IMR-90 (cell line): Measurements from ENCODE around the gene TERC. TPM values are rescaled to one million over a fixed set of nuclear protein-coding genes. Genes with fewer than 3 reads are reported as not detected.

Experiments used
- ATAC-seq: fragments of 200-7000 bp; cut with Tn5 transposase; 2 replicates; pipeline ENCODE4 v1.9.1; 2020; ENCODE audit warnings: low read depth, mild to moderate bottlenecking, moderate library complexity
- BruUV-seq: library from RNA; stranded (reverse); fragments of 400-500 nt; replicated peaks from 2 replicates; lab custom pipeline; 2021; lab: Mats Ljungman, UMichigan
- CTCF ChIA-PET: fragments of 300-600 bp; formaldehyde crosslinking; extraction: SDS; loops from one replicate; lab custom pipeline; 2021; ENCODE audit warnings: antibody characterized with exemption; lab: Yijun Ruan, JAX
- POLR2A ChIA-PET: fragments of 300-600 bp; sonication (Branson Sonifier 250); formaldehyde crosslinking; loops from one replicate; lab custom pipeline; 2022; ENCODE audit warnings: antibody characterized with exemption; ENCODE audit not compliant: unreplicated experiment; lab: Charles Lee
- DNase-seq: peaks from one replicate; pipeline ENCODE4 v3.0.0; 2013
- H2AFZ ChIP-seq: replicated peaks from 2 replicates; pipeline ENCODE3; 2013; ENCODE audit warnings: low read length, mild to moderate bottlenecking; ENCODE audit not compliant: poor library complexity
- H2AK5ac ChIP-seq: 2 replicates; pipeline ENCODE4 v1.6.1; 2013; ENCODE audit warnings: low read depth, low read length, inconsistent platforms
- H2AK9ac ChIP-seq: replicated peaks from 2 replicates; pipeline ENCODE3; 2013; ENCODE audit warnings: mild to moderate bottlenecking, low read depth, low read length, moderate library complexity; ENCODE audit not compliant: poor library complexity
- H2BK120ac ChIP-seq: 2 replicates; pipeline ENCODE4 v1.6.1; 2013; ENCODE audit warnings: low read depth, low read length, inconsistent platforms
- H2BK15ac ChIP-seq: 3 replicates; pipeline ENCODE4 v1.6.1; 2013; ENCODE audit warnings: low read depth, low read length, inconsistent platforms
- H2BK20ac ChIP-seq: 2 replicates; pipeline ENCODE4 v1.6.1; 2013; ENCODE audit warnings: low read depth, mild to moderate bottlenecking, inconsistent platforms, low read length, moderate library complexity
- H2BK5ac ChIP-seq: 2 replicates; pipeline ENCODE4 v1.6.1; 2013; ENCODE audit warnings: mild to moderate bottlenecking, low read depth, low read length, inconsistent platforms; ENCODE audit not compliant: poor library complexity, severe bottlenecking
- H3K14ac ChIP-seq: replicated peaks from 2 replicates; pipeline ENCODE4 v1.6.1; 2013; ENCODE audit warnings: low read depth, low read length, inconsistent platforms
- H3K18ac ChIP-seq: 2 replicates; pipeline ENCODE4 v1.6.1; 2013; ENCODE audit warnings: low read depth, low read length, control low read depth
- H3K23ac ChIP-seq: 2 replicates; pipeline ENCODE4 v1.6.1; 2013; ENCODE audit warnings: low read depth, low read length, inconsistent platforms
- H3K27ac ChIP-seq: 2 replicates; pipeline ENCODE4 v1.5.1; 2013; ENCODE audit warnings: mild to moderate bottlenecking, control low read depth, low read length; ENCODE audit not compliant: insufficient read depth
- H3K27me3 ChIP-seq: 2 replicates; pipeline ENCODE4 v1.6.1; 2013; ENCODE audit warnings: low read length; ENCODE audit not compliant: control insufficient read depth, insufficient read depth
- H3K36me3 ChIP-seq: 2 replicates; pipeline ENCODE4 v1.6.1; 2013; ENCODE audit warnings: low read length, mixed read lengths; ENCODE audit not compliant: control insufficient read depth, insufficient read depth
- H3K4ac ChIP-seq: 2 replicates; pipeline ENCODE4 v1.6.1; 2013; ENCODE audit warnings: low read depth, low read length, inconsistent platforms
- H3K4me1 ChIP-seq: 2 replicates; pipeline ENCODE4 v1.6.1; 2013; ENCODE audit warnings: low read length, mixed read lengths; ENCODE audit not compliant: control insufficient read depth, insufficient read depth
- H3K4me2 ChIP-seq: 2 replicates; pipeline ENCODE4 v1.6.1; 2013; ENCODE audit warnings: low read depth, mild to moderate bottlenecking, control low read depth, low read length, moderate library complexity
- H3K4me3 ChIP-seq: 2 replicates; pipeline ENCODE4 v1.5.1; 2013; ENCODE audit warnings: low read depth, mild to moderate bottlenecking, control low read depth, low read length, moderate library complexity; ENCODE audit not compliant: insufficient read depth
- H3K56ac ChIP-seq: 2 replicates; pipeline ENCODE4 v1.6.1; 2013; ENCODE audit warnings: low read length, inconsistent platforms; ENCODE audit not compliant: insufficient read depth; ENCODE audit errors: extremely low read depth
- H3K79me1 ChIP-seq, 2 experiments: 2 replicates each; pipeline ENCODE4 v1.6.1; 2013; ENCODE audit warnings: low read length in 2 of 2, inconsistent platforms in 1 of 2, low read depth in 1 of 2
- H3K9ac ChIP-seq: 2 replicates; pipeline ENCODE4 v1.6.1; 2013; ENCODE audit warnings: low read depth, low read length, control low read depth
- H3K9me1 ChIP-seq: 2 replicates; pipeline ENCODE4 v1.6.1; 2013; ENCODE audit warnings: low read length, inconsistent platforms; ENCODE audit not compliant: insufficient read depth
- H3K9me3 ChIP-seq: 2 replicates; pipeline ENCODE4 v1.6.1; 2013; ENCODE audit warnings: low read length; ENCODE audit not compliant: control insufficient read depth, insufficient read depth
- H4K20me1 ChIP-seq: 2 replicates; pipeline ENCODE4 v1.6.1; 2013; ENCODE audit warnings: low read length, inconsistent platforms; ENCODE audit not compliant: insufficient read depth
- H4K5ac ChIP-seq: 2 replicates; pipeline ENCODE4 v1.6.1; 2013; ENCODE audit warnings: mild to moderate bottlenecking, low read depth, low read length, control low read depth
- H4K8ac ChIP-seq, 2 experiments: 2 replicates each; pipeline ENCODE4 v1.6.1; 2013; ENCODE audit warnings: low read depth in 2 of 2, low read length in 2 of 2, control low read depth in 1 of 2, inconsistent platforms in 1 of 2
- H4K91ac ChIP-seq: 2 replicates; pipeline ENCODE4 v1.6.1; 2013; ENCODE audit warnings: low read depth, low read length, inconsistent platforms; ENCODE audit not compliant: insufficient read depth
- CHD1 ChIP-seq: IDR thresholded peaks from 2 replicates; pipeline ENCODE4 v1.6.1; 2012; ENCODE audit warnings: low read depth, low read length, improper control_type of control experiment
- CTCF ChIP-seq: conservative IDR thresholded peaks from 2 replicates; pipeline ENCODE4 v1.5.1; 2012; ENCODE audit warnings: mild to moderate bottlenecking, low read depth, low read length, improper control_type of control experiment
- ELK1 ChIP-seq: fragments of 150-350 bp; IDR thresholded peaks from 2 replicates; pipeline ENCODE4 v1.6.1; 2016; ENCODE audit warnings: low read depth, mild to moderate bottlenecking, low read length, moderate library complexity, borderline replicate concordance
- MAFK ChIP-seq: IDR thresholded peaks from 2 replicates; pipeline ENCODE4 v1.6.1; 2012; ENCODE audit warnings: low read depth, low read length, improper control_type of control experiment
- MAZ ChIP-seq: IDR thresholded peaks from 2 replicates; pipeline ENCODE4 v1.6.1; 2012; ENCODE audit warnings: low read depth, mild to moderate bottlenecking, low read length, improper control_type of control experiment, moderate library complexity, borderline replicate concordance
- MXI1 ChIP-seq: IDR thresholded peaks from 2 replicates; pipeline ENCODE4 v1.6.1; 2012; ENCODE audit warnings: low read depth, mild to moderate bottlenecking, low read length, moderate library complexity, borderline replicate concordance
- NFE2L2 ChIP-seq: fragments of 150-350 bp; IDR thresholded peaks from 2 replicates; pipeline ENCODE4 v1.6.1; 2016; ENCODE audit warnings: low read depth, mild to moderate bottlenecking, low read length
- POLR2A ChIP-seq: IDR thresholded peaks from 2 replicates; pipeline ENCODE4 v1.6.1; 2012; ENCODE audit warnings: mild to moderate bottlenecking, low read depth, low read length
- RAD21 ChIP-seq: IDR thresholded peaks from 2 replicates; pipeline ENCODE4 v1.6.1; 2012; ENCODE audit warnings: low read length, improper control_type of control experiment
- RCOR1 ChIP-seq: IDR thresholded peaks from 2 replicates; pipeline ENCODE4 v1.6.1; 2012; ENCODE audit warnings: mild to moderate bottlenecking, low read length, improper control_type of control experiment; ENCODE audit not compliant: insufficient replicate concordance
- SMC3 ChIP-seq: fragments of 150-350 bp; IDR thresholded peaks from 2 replicates; pipeline ENCODE4 v1.6.1; 2016; ENCODE audit warnings: low read depth, mild to moderate bottlenecking, antibody characterized with exemption, low read length, moderate library complexity
- WGBS, 2 experiments: methylation state at CpG; one replicate each; pipeline versions ENCODE4 v1.1.5 to v1.1.7; 2013; ENCODE audit warnings: missing lambda C conversion rate in 2 of 2; ENCODE audit not compliant: insufficient read length in 1 of 2; ENCODE audit errors: extremely low coverage in 2 of 2; 5-methylcytosine and 5-hydroxymethylcytosine counted together
- dilution Hi-C: fragments of 300-500 bp; cut with HindIII; formaldehyde crosslinking; loops from one replicate; pipeline ENCODE4 v1.14.3; 2018; ENCODE audit warnings: low sequenced_read_pairs; ENCODE audit not compliant: unreplicated experiment
- in situ Hi-C: fragments of 300-500 bp; cut with MboI; formaldehyde crosslinking; loops from 3 replicates; pipeline ENCODE4 v1.14.3; 2019; ENCODE audit warnings: low sequenced_read_pairs, inconsistent platforms, mixed read lengths
- intact Hi-C: fragments of 100-400 bp; cut with micrococcal nuclease; formaldehyde crosslinking; loops from 2 replicates; pipeline ENCODE4 v1.10.0; 2022
- polyA plus RNA-seq, 3 experiments: library from polyadenylated mRNA; depleted of rRNA; stranded (reverse); fragments of >200 nt; gene quantifications; 2 replicates each; pipeline ENCODE4 v1.2.3, GENCODE V29; 2012; ENCODE audit warnings: low replicate concordance in 1 of 3
- total RNA-seq: library from RNA; depleted of rRNA; stranded (reverse); fragments of >200 nt; gene quantifications from 2 replicates; pipeline ENCODE4 v1.2.3, GENCODE V29; 2012

The TERC gene
- total and polyA plus RNA-seq, 2 of the 4 experiments (the other 2 are of a cell fraction), result 57.0 TPM; not detected in 1

- BruUV-seq, result no TSS peak
- Histone ChIP-seq H2BK15ac (no peak within 1 kb of the TSS), H2BK20ac (peak within 1 kb of the TSS; percentile 13; the same call in 1 of the 2 replicates), H3K23ac (peak within 1 kb of the TSS; percentile 41), H2AK9ac (peak within 1 kb of the TSS; percentile 70), H3K27ac (peak within 1 kb of the TSS; percentile 66), H3K27me3 (no peaks in the 10 kb centered on the region), H2AK5ac (no peak within 1 kb of the TSS), H3K18ac (peak within 1 kb of the TSS; percentile 22), H2AFZ (peak within 1 kb of the TSS; percentile 95), H3K4me3 (peak within 1 kb of the TSS; percentile 57), H4K20me1 (no peaks in the 10 kb centered on the region), H3K9ac (peak within 1 kb of the TSS; percentile 80), H3K9me3 (no peaks in the 10 kb centered on the region), H3K9me1 (no peaks in the 10 kb centered on the region), H2BK120ac (peak within 1 kb of the TSS; percentile 47), H3K14ac (peak within 1 kb of the TSS; percentile 50; the same call in 1 of the 2 replicates), H2BK5ac (peak within 1 kb of the TSS; percentile 28), H3K56ac (peak within 1 kb of the TSS; percentile 54), H4K8ac (peak within 1 kb of the TSS; percentile 69 to 87), H3K4me1 (no peaks in the 10 kb centered on the region), H3K79me1 (peaks cover 5 to 9% of the 10 kb centered on the region in 2 experiments; a peak in 3 of 4 replicates), H3K36me3 (no peaks in the 10 kb centered on the region), H3K4ac (peak within 1 kb of the TSS; percentile 60), H4K91ac (peak within 1 kb of the TSS; percentile 36), H4K5ac (peak within 1 kb of the TSS; percentile 47), H3K4me2 (peak within 1 kb of the TSS; percentile 94)
- TF ChIP-seq CTCF (no peak), POLR2A (no peak), MAFK (no peak), MXI1 (no peak), NFE2L2 (no peak), RAD21 (no peak), ELK1 (no peak), MAZ (no peak), CHD1 (no peak), RCOR1 (no peak), SMC3 (no peak)
- dilution Hi-C loops, result no loop called here
- ChIA-PET POLR2A (interaction anchor here (0.6 kb wide), 1 partner anchor 48 kb away, joined by 19 read pairs; no protein-coding TSS in a partner anchor), CTCF (interaction anchor here (0.6 kb wide), 2 partner anchors 587 to 1734 kb away, joined by 3 to 5 read pairs; no protein-coding TSS in a partner anchor)
- DNase-seq, result peak; percentile 43
- intact Hi-C loops, result loop anchor here (10.0 kb wide), 1 partner anchor 215 kb away; no protein-coding TSS in a partner anchor
- ATAC-seq, result peak; percentile 8
- in situ Hi-C loops, result loop anchor here (25.0 kb wide), 1 partner anchor 1682 kb away; the partner anchor contains the start of gene GOLIM4
- 3% methylated on average over 22 of the region's 51 CpGs; no CpG with 5 or more reads in 1 of the 2 experiments for WGBS, 2 experiments
Measured at GRCh38 chr3:169769287-169770181, 4.7 kb upstream of the TERC start, which contains the start of gene ACTRT3. TSS of gene ACTRT3 (minus strand) at chr3:169769561. CDS start at chr3:169769520, 41 bp downstream.
